Lower lobe of right lung (tissue), 2 donors: Measurements from ENCODE around the gene SLC16A2. TPM values are rescaled to one million over a fixed set of nuclear protein-coding genes. Genes with fewer than 3 reads are reported as not detected.

Experiments used
- ATAC-seq, 2 donors: fragments of 200-7000 bp; cut with Tn5 transposase; one replicate each; pipeline ENCODE4 v1.9.1; 2020 to 2022; ENCODE audit warnings: mild to moderate bottlenecking in 2 of 2, moderate library complexity in 2 of 2
- DNase-seq: peaks from one replicate; pipeline ENCODE4 v3.0.0-alpha.2; 2020
- H3K27ac ChIP-seq: fragments of 200-600 bp; one replicate; pipeline ENCODE4 v1.8.0; 2022
- H3K27me3 ChIP-seq: fragments of 200-600 bp; one replicate; pipeline ENCODE4 v1.8.0; 2022; ENCODE audit warnings: low read depth
- H3K36me3 ChIP-seq: fragments of 200-600 bp; one replicate; pipeline ENCODE4 v1.8.0; 2022; ENCODE audit warnings: mild to moderate bottlenecking
- H3K4me1 ChIP-seq: fragments of 200-600 bp; one replicate; pipeline ENCODE4 v1.8.0; 2022
- H3K4me3 ChIP-seq: fragments of 200-600 bp; one replicate; pipeline ENCODE4 v1.8.0; 2022; ENCODE audit warnings: mild to moderate bottlenecking
- H3K9me3 ChIP-seq: fragments of 200-600 bp; one replicate; pipeline ENCODE4 v1.8.0; 2022
- CTCF ChIP-seq: fragments of 200-600 bp; IDR thresholded peaks from one replicate; pipeline ENCODE4 v1.8.0; 2022; ENCODE audit warnings: antibody characterized with exemption, mild to moderate bottlenecking
- intact Hi-C: fragments of 100-400 bp; cut with DNase I; formaldehyde crosslinking; loops from one replicate; pipeline ENCODE4 v1.11.0; 2022
- total RNA-seq: library from RNA; stranded (reverse); fragmentation: NEBNext Ultra II Directional; extraction: Animal tissue kit (Norgen Biotek cat#: 25700); gene quantifications from one replicate; pipeline ENCODE4 v1.2.1, GENCODE V29; 2021
- donor health status: DM: no; HTN: yes; CAD: no; lungs with severe emphysema.

The SLC16A2 gene
- total RNA-seq, 1 donor from 2014 or later = 7.2 TPM

- intact Hi-C loops = no loop called here
- no peak for TF ChIP-seq CTCF
- Histone ChIP-seq H3K4me1 (no peaks in the 10 kb centered on the region), H3K27ac (no peak overlapping the region), H3K9me3 (no peaks in the 10 kb centered on the region), H3K27me3 (no peaks in the 10 kb centered on the region), H3K36me3 (no peaks in the 10 kb centered on the region), H3K4me3 (no peak overlapping the region)
- ATAC-seq (no peak), DNase-seq (no peak)
Measured at GRCh38 chrX:74546984-74547383, 125.7 kb downstream of the SLC16A2 start.

DNA sequence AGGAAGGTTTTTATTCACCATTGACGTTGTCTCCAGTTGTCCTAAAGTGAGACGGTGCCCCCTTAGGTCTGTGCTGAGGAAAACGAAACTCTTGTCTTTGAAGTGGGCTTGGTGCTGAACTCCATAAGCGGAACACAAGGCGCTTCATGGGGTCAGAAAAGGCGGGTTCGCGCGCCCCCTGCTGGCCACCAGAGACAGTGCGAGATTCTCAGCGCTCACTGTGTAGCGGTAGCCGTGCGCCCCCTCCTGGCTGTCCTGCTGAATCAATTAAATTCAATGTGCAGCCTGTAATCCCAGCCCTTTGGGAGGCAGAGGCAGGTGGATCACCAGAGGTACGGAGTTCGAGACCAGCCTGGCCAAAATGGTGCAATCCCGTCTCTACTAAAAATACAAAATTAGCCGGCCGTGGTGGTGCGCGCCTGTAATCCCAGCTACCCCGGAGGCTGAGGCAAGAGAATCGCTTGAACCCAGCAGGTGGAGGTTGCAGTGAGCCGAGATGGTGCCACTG lies 129.1 kb downstream of the SLC16A2 start:
- Histone ChIP-seq H3K27me3 (no peaks in the 10 kb centered on the region), H3K36me3 (no peaks in the 10 kb centered on the region), H3K4me3 (no peak overlapping the region), H3K27ac (no peak overlapping the region), H3K4me1 (no peaks in the 10 kb centered on the region), H3K9me3 (no peaks in the 10 kb centered on the region)
- TF ChIP-seq CTCF = peak; percentile 89
- DNase-seq (peak; percentile 89), ATAC-seq (peak; percentile 95 to 98)
- intact Hi-C loops = loop anchor here (10.0 kb wide), 1 partner anchor 166 kb away; no protein-coding TSS in a partner anchor

DNA sequence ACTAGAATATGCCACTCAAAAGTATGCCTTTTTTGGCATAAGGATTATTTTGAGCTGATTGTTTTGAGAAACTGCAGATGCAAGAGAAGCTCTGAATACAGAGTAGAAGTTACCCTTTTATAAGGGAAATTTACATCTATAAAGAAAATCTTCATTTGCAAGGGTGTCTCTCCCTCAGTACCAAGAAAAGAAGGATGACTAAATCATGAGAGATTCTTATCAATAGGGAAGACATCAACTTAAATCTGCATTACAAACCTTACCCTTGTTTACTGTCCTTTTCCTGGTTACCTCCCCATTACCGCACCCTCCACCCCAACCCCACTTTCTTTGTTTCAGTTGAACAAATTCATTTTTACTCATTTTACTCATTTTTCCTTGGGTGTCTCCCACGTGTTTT lies 130.6 kb downstream of the SLC16A2 start:
- DNase-seq = no peak
- no peaks in the 10 kb centered on the region for H3K27me3 ChIP-seq
- no peak for TF ChIP-seq CTCF
- H3K9me3 ChIP-seq = no peaks in the 10 kb centered on the region
- intact Hi-C loops = loop anchor here (10.0 kb wide), 1 partner anchor 167 kb away; no protein-coding TSS in a partner anchor
- ATAC-seq = no peak
- H3K36me3 ChIP-seq = no peaks in the 10 kb centered on the region
- no peak overlapping the region for H3K4me3 ChIP-seq
- no peak overlapping the region for H3K27ac ChIP-seq
- no peaks in the 10 kb centered on the region for H3K4me1 ChIP-seq

- no peaks in the 10 kb centered on the region for H3K36me3 ChIP-seq
- no peak overlapping the region for H3K27ac ChIP-seq
- H3K4me3 ChIP-seq = no peak overlapping the region
- DNase-seq = no peak
- no peak for ATAC-seq
- intact Hi-C loops = loop anchor here (10.0 kb wide), 1 partner anchor 173 kb away; no protein-coding TSS in a partner anchor
- H3K4me1 ChIP-seq = no peaks in the 10 kb centered on the region
- no peaks in the 10 kb centered on the region for H3K27me3 ChIP-seq
- TF ChIP-seq CTCF = no peak
- no peaks in the 10 kb centered on the region for H3K9me3 ChIP-seq
Measured at GRCh38 chrX:74557378-74557777, 136.1 kb downstream of the SLC16A2 start.

GRCh38 chrX:74578137-74578536 lies 156.8 kb downstream of the SLC16A2 start:
- Histone ChIP-seq H3K27me3 (no peaks in the 10 kb centered on the region), H3K9me3 (no peaks in the 10 kb centered on the region), H3K4me3 (no peak overlapping the region), H3K36me3 (no peaks in the 10 kb centered on the region), H3K27ac (no peak overlapping the region), H3K4me1 (no peaks in the 10 kb centered on the region)
- ATAC-seq (no peak), DNase-seq (no peak)
- TF ChIP-seq CTCF = no peak
- intact Hi-C loops = no loop called here
